OCI-LY3 (cell line): Measurements from ENCODE around the gene CLHC1.
A peak's percentile ranks its signal among the peaks of the same experiment; 100 is the strongest.

Experiments used
- H2AFZ ChIP-seq: fragments of 200-600, 300-600 bp; shearing (Covaris generic); 2 replicates; pipeline ENCODE4 v1.6.0; 2014; ENCODE audit warnings: antibody characterized with exemption, low read depth, low read length
- H3K27ac ChIP-seq: fragments of 200-600, 300-600 bp; sonication (generic); 2 replicates; pipeline ENCODE4 v1.5.1; 2014; ENCODE audit warnings: mild to moderate bottlenecking, low read length, moderate library complexity, mixed read lengths
- H3K27me3 ChIP-seq: fragments of 200-600, 300-600 bp; sonication (generic); 2 replicates; pipeline ENCODE4 v1.6.1; 2014; ENCODE audit warnings: low read depth, low read length, mixed read lengths
- H3K36me3 ChIP-seq: fragments of 200-600, 300-600 bp; sonication (generic); replicated peaks from 2 replicates; pipeline ENCODE3; 2014; ENCODE audit warnings: low read depth, low read length, mixed read lengths
- H3K4me1 ChIP-seq: fragments of 300-600, 200-600 bp; sonication (generic); 2 replicates; pipeline ENCODE4 v1.6.1; 2014; ENCODE audit warnings: low read length, mixed read lengths
- H3K4me2 ChIP-seq: fragments of 200-600, 300-600 bp; sonication (generic); 2 replicates; pipeline ENCODE4 v1.6.1; 2014; ENCODE audit warnings: low read length, mixed read lengths
- H3K4me3 ChIP-seq: fragments of 300-600, 200-600 bp; sonication (generic); 2 replicates; pipeline ENCODE4 v1.5.1; 2014; ENCODE audit warnings: antibody characterized with exemption, mild to moderate bottlenecking, low read length, moderate library complexity
- H3K79me2 ChIP-seq: fragments of 300-600, 200-600 bp; shearing (Covaris generic); 2 replicates; pipeline ENCODE4 v1.6.1; 2014; ENCODE audit warnings: mild to moderate bottlenecking, low read length, mixed read lengths
- H3K9ac ChIP-seq: fragments of 300-600, 200-600 bp; shearing (Covaris generic); 2 replicates; pipeline ENCODE4 v1.6.0; 2014; ENCODE audit warnings: mild to moderate bottlenecking, low read length, moderate library complexity
- H3K9me3 ChIP-seq: fragments of 200-600, 300-600 bp; shearing (Covaris generic); 2 replicates; pipeline ENCODE4 v1.6.1; 2014; ENCODE audit warnings: low read length, mixed read lengths; ENCODE audit not compliant: insufficient read depth
- H4K20me1 ChIP-seq: fragments of 200-600, 300-600 bp; sonication (generic); 2 replicates; pipeline ENCODE4 v1.6.1; 2016; ENCODE audit warnings: low read length, mixed read lengths; ENCODE audit not compliant: insufficient read depth
- EZH2phosphoT487 ChIP-seq: fragments of 200-600 bp; shearing (Covaris generic); IDR thresholded peaks from 2 replicates; pipeline ENCODE4 v1.6.1; 2018; ENCODE audit warnings: antibody characterized with exemption, mixed run types, low read depth
- TF ChIP-seq, protein P1 (sequence below): fragments of 200-600, 300-600 bp; sonication (generic); IDR thresholded peaks from 2 replicates; pipeline ENCODE4 v1.5.1; 2014; ENCODE audit warnings: antibody characterized with exemption, low read length, low read depth

The CLHC1 gene

GRCh38 chr2:55136138-55136541 is 96.0 kb downstream of the CLHC1 start:
- Histone ChIP-seq H3K4me3 (no peak overlapping the region), H3K4me2 (peak overlapping the region; percentile 80), H3K36me3 (no peaks in the 10 kb centered on the region), H2AFZ (no peak overlapping the region), H4K20me1 (no peaks in the 10 kb centered on the region), H3K9ac (no peak overlapping the region), H3K27me3 (no peaks in the 10 kb centered on the region), H3K79me2 (no peaks in the 10 kb centered on the region), H3K27ac (no peak overlapping the region), H3K4me1 (peaks cover 42% of the 10 kb centered on the region), H3K9me3 (no peaks in the 10 kb centered on the region)
- TF ChIP-seq, protein P1, sequence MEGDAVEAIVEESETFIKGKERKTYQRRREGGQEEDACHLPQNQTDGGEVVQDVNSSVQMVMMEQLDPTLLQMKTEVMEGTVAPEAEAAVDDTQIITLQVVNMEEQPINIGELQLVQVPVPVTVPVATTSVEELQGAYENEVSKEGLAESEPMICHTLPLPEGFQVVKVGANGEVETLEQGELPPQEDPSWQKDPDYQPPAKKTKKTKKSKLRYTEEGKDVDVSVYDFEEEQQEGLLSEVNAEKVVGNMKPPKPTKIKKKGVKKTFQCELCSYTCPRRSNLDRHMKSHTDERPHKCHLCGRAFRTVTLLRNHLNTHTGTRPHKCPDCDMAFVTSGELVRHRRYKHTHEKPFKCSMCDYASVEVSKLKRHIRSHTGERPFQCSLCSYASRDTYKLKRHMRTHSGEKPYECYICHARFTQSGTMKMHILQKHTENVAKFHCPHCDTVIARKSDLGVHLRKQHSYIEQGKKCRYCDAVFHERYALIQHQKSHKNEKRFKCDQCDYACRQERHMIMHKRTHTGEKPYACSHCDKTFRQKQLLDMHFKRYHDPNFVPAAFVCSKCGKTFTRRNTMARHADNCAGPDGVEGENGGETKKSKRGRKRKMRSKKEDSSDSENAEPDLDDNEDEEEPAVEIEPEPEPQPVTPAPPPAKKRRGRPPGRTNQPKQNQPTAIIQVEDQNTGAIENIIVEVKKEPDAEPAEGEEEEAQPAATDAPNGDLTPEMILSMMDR: no peak
- TF ChIP-seq EZH2phosphoT487: no peak

DNA sequence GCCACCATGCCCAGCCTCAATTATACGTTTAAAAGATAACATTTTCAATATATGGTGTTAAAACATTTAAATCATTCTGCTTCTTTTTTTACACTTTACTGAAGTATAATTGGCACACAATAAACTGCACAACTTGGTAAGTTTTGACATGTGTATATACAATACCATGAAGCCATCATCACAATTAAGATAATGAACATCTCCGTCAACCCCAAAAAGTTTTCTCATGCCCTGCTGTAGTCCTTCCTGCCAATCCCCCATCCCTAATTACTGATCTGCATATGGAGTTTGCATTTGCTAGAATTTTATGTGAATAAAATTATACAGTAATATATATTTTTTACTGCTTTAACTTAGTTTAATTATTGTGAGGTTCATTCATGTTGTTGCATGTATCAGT is 96.6 kb downstream of the CLHC1 start:
- no peaks in the 10 kb centered on the region for H3K9me3 ChIP-seq
- no peaks in the 10 kb centered on the region for H3K79me2 ChIP-seq
- no peaks in the 10 kb centered on the region for H3K27me3 ChIP-seq
- no peak overlapping the region for H3K27ac ChIP-seq
- H3K36me3 ChIP-seq: no peaks in the 10 kb centered on the region
- H3K4me1 ChIP-seq: peaks cover 47% of the 10 kb centered on the region
- no peak overlapping the region for H3K9ac ChIP-seq
- no peak for TF ChIP-seq EZH2phosphoT487
- TF ChIP-seq, protein P1: no peak
- H4K20me1 ChIP-seq: no peaks in the 10 kb centered on the region
- H2AFZ ChIP-seq: no peak overlapping the region
- no peak overlapping the region for H3K4me3 ChIP-seq
- no peak overlapping the region for H3K4me2 ChIP-seq

DNA sequence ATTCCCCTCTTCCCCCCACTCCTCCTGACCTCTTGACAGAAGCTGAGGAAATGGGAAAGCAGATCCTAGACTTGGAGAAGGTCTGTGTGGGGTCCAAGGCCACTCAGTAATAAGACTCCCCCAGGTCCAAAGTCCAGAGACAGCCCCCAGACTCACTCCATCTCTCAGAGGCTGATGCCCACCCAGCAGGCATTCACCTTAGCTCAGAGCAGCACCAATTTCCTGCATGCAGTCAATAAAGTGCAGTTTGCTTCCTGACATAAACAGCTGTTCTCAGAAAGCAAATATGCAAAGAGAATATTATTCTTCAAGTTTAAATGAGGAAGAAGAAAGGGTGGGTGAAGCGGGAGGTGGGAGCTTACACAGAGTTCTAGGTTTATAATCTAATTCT is 97.8 kb downstream of the CLHC1 start:
- no peaks in the 10 kb centered on the region for H3K36me3 ChIP-seq
- no peaks in the 10 kb centered on the region for H3K79me2 ChIP-seq
- H2AFZ ChIP-seq: peak overlapping the region; percentile 78
- TF ChIP-seq, protein P1: no peak
- no peak for TF ChIP-seq EZH2phosphoT487
- peak overlapping the region; percentile 45 for H3K9ac ChIP-seq
- H3K27me3 ChIP-seq: no peaks in the 10 kb centered on the region
- no peaks in the 10 kb centered on the region for H3K9me3 ChIP-seq
- H3K27ac ChIP-seq: peak overlapping the region; percentile 65
- H3K4me3 ChIP-seq: peak overlapping the region; percentile 62
- peak overlapping the region; percentile 65 for H3K4me2 ChIP-seq
- no peaks in the 10 kb centered on the region for H4K20me1 ChIP-seq
- H3K4me1 ChIP-seq: peaks cover 48% of the 10 kb centered on the region

DNA sequence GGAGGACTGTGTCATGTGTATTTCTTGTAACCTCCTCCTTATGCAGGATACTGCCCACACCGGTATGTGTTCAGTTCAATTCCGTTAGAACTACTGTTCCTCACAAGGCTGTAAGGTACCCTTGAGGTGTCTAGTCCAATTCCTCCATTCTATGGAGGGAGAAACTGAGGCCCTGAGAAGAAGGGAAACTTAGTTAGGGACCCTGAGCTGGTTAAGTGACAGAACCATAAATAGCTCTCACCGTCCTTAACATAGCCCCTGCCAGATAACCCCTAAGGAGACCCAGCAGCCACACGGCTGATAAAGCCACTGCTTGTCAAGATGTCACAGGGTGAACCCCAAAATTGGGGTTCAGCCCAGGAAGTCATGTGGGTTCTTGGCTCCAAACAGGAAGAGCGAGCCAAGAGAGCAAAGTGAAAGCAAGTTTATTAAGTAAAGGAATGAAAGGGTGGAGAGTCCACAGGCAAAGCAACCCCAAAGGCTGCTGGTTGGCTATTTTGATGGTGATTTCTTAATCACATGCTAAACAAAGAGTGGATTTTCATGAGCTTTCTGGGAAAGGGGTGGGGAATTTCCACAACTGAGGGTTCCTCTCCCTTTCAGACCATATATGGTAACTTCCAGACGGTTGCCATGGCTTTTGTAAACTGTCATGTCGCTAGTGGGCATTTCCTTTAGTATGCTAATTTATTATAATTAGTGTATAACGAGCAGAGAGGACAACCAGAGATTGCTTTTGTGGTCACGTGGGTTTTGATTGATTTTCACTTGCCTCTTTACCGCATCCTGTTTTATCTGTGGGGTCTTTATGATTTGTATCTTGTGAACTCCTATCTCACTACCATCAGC is 98.4 kb downstream of the CLHC1 start:
- H3K79me2 ChIP-seq: no peaks in the 10 kb centered on the region
- H3K4me1 ChIP-seq: peaks cover 48% of the 10 kb centered on the region
- peak overlapping the region; percentile 52 for H3K9ac ChIP-seq
- peak overlapping the region; percentile 65 for H3K27ac ChIP-seq
- TF ChIP-seq, protein P1: no peak
- TF ChIP-seq EZH2phosphoT487: no peak
- no peaks in the 10 kb centered on the region for H3K27me3 ChIP-seq
- peak overlapping the region; percentile 65 for H3K4me2 ChIP-seq
- H3K36me3 ChIP-seq: no peaks in the 10 kb centered on the region
- no peaks in the 10 kb centered on the region for H3K9me3 ChIP-seq
- peak overlapping the region; percentile 78 for H2AFZ ChIP-seq
- H3K4me3 ChIP-seq: peak overlapping the region; percentile 62
- no peaks in the 10 kb centered on the region for H4K20me1 ChIP-seq
